K562 (cell line): ENCODE results near the gene EMX2. TPM values are rescaled to one million over a fixed set of nuclear protein-coding genes. Genes with fewer than 3 reads are reported as not detected.

Experiments used
- ARID2 ChIP-seq: fragments of 450-650 bp; IDR thresholded peaks from 2 replicates; pipeline ENCODE4 v1.6.1; 2017; ENCODE audit warnings: antibody characterized with exemption, mild to moderate bottlenecking
- KLF16 ChIP-seq: IDR thresholded peaks from 2 replicates; pipeline ENCODE4 v1.6.1; 2016; ENCODE audit warnings: antibody characterized with exemption
- POLR2B ChIP-seq: fragments of 450-650 bp; IDR thresholded peaks from 2 replicates; pipeline ENCODE4 v1.6.1; 2018; ENCODE audit warnings: low read depth; ENCODE audit not compliant: partially characterized antibody
- SMAD4 ChIP-seq: fragments of 250-450 bp; sonication (Bioruptor Pico); conservative IDR thresholded peaks from 2 replicates; pipeline ENCODE4 v1.8.0; 2021; ENCODE audit warnings: inconsistent platforms, mild to moderate bottlenecking, moderate library complexity
- TAF9B ChIP-seq: fragments of 450-650 bp; IDR thresholded peaks from 2 replicates; pipeline ENCODE4 v1.6.1; 2018; ENCODE audit warnings: mild to moderate bottlenecking; ENCODE audit not compliant: partially characterized antibody
- ZFP30 ChIP-seq: fragments of 250-450 bp; sonication (Bioruptor Pico); IDR thresholded peaks from 2 replicates; pipeline ENCODE4 v1.8.0; 2022; ENCODE audit warnings: moderate library complexity, mild to moderate bottlenecking, inconsistent platforms, borderline replicate concordance
- ZKSCAN1 ChIP-seq: fragments of 150-350 bp; IDR thresholded peaks from 2 replicates; pipeline ENCODE4 v1.6.1; 2016; ENCODE audit warnings: low read depth, low read length
- ZNF778 ChIP-seq: fragments of 450-650 bp; formaldehyde crosslinking; IDR thresholded peaks from 2 replicates; pipeline ENCODE4 v1.4.0; 2020; ENCODE audit warnings: mild to moderate bottlenecking, moderate library complexity
- polyA plus RNA-seq, 8 experiments: library from polyadenylated mRNA; depleted of rRNA in 4 of 8; stranded (reverse) in 5 of 8; unstranded in 3 of 8; fragments of >200 nt; fragmentation: Nextera tagmentation in 2 of 8; fragmentation: Illumina TruSeq in 1 of 8; extraction: Ambion mirVana in 2 of 8; extraction: Trizol in 1 of 8; gene quantifications; 2 replicates each; pipeline versions ENCODE4 v1.2.1 to v1.2.3, GENCODE V29; 2011 to 2014; ENCODE audit warnings: inconsistent platforms in 1 of 8, missing spikeins in 1 of 8
- total RNA-seq, 7 experiments: library from RNA; depleted of rRNA in 6 of 7; stranded (reverse); fragments of >200 nt in 6 of 7; fragmentation: Illumina TruSeq in 2 of 7; extraction: Trizol in 2 of 7; gene quantifications; 2 replicates each; pipeline versions ENCODE4 v1.2.1 to v1.2.3, GENCODE V29; 2011 to 2021; ENCODE audit warnings: low replicate concordance in 1 of 7
- TF ChIP-seq, protein P1 (sequence below), 2 experiments: fragments of 250-450 bp in 1 of 2; fragments of 450-650 bp in 1 of 2; sonication (Bioruptor Pico) in 1 of 2; IDR thresholded peaks; 2 replicates each; pipeline versions ENCODE4 v1.6.1 to v1.8.0; 2016 to 2021; ENCODE audit warnings: mild to moderate bottlenecking in 2 of 2, moderate library complexity in 2 of 2, missing compliant biosample characterization in 1 of 2, missing genetic modification characterization in 1 of 2
- TF ChIP-seq, protein P2 (sequence below): fragments of 450-650 bp; IDR thresholded peaks from 2 replicates; pipeline ENCODE4 v1.6.1; 2016; ENCODE audit warnings: antibody characterized with exemption
- TF ChIP-seq, protein P3 (sequence below): sonication (generic); formaldehyde crosslinking; IDR thresholded peaks from 2 replicates; pipeline ENCODE4 v1.8.0; 2023; ENCODE audit warnings: mild to moderate bottlenecking, missing genetic modification reagents
- TF ChIP-seq, protein P4 (sequence below): fragments of 150-350 bp; conservative IDR thresholded peaks from 2 replicates; pipeline ENCODE4 v1.6.1; 2014; ENCODE audit warnings: low read length

EMX2 gene
- total and polyA plus RNA-seq, 9 of the 15 experiments (the other 6 are each of a cell fraction or from before 2014, with no cell fraction given), result not detected

DNA sequence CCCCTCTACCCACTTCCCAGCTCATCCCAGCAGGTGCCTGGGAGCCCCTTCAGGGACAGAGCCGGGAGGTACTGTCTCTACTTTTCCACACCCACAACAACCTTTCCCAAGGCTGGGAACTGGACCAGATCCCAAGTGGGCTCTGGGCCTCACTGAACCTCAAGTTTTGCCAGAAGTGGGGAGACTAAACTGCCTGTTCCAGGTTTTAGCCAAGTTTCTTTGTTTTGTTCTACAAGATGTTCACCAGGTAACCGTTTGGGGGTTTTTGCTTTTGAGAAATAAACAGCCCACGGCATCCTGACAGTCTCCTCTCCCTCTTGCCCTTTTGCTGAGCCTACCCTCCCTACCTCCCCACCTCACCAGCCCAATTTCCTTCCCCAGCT lies 10.6 kb upstream of the EMX2 start (continued):
- TF ChIP-seq ZKSCAN1 (no peak), KLF16 (no peak), ARID2 (no peak), ZNF778 (no peak), TAF9B (no peak), ZFP30 (CRISPR knock-in tag) (no peak), SMAD4 (CRISPR knock-in tag) (no peak), POLR2B (no peak)
- TF ChIP-seq, protein P1, sequence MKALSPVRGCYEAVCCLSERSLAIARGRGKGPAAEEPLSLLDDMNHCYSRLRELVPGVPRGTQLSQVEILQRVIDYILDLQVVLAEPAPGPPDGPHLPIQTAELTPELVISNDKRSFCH (CRISPR knock-in tag; IDR thresholded peaks at IDR 0.05), result no peak
- TF ChIP-seq, protein P1 (tag; IDR thresholded peaks at IDR 0.05), result no peak
- TF ChIP-seq, protein P2, sequence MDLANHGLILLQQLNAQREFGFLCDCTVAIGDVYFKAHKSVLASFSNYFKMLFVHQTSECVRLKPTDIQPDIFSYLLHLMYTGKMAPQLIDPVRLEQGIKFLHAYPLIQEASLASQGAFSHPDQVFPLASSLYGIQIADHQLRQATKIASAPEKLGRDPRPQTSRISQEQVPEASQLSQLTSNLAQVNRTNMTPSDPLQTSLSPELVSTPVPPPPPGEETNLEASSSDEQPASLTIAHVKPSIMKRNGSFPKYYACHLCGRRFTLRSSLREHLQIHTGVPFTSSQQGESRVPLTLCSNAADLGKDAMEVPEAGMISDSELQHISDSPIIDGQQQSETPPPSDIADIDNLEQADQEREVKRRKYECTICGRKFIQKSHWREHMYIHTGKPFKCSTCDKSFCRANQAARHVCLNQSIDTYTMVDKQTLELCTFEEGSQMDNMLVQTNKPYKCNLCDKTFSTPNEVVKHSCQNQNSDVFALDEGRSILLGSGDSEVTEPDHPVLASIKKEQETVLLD, result no peak
- TF ChIP-seq, protein P3, sequence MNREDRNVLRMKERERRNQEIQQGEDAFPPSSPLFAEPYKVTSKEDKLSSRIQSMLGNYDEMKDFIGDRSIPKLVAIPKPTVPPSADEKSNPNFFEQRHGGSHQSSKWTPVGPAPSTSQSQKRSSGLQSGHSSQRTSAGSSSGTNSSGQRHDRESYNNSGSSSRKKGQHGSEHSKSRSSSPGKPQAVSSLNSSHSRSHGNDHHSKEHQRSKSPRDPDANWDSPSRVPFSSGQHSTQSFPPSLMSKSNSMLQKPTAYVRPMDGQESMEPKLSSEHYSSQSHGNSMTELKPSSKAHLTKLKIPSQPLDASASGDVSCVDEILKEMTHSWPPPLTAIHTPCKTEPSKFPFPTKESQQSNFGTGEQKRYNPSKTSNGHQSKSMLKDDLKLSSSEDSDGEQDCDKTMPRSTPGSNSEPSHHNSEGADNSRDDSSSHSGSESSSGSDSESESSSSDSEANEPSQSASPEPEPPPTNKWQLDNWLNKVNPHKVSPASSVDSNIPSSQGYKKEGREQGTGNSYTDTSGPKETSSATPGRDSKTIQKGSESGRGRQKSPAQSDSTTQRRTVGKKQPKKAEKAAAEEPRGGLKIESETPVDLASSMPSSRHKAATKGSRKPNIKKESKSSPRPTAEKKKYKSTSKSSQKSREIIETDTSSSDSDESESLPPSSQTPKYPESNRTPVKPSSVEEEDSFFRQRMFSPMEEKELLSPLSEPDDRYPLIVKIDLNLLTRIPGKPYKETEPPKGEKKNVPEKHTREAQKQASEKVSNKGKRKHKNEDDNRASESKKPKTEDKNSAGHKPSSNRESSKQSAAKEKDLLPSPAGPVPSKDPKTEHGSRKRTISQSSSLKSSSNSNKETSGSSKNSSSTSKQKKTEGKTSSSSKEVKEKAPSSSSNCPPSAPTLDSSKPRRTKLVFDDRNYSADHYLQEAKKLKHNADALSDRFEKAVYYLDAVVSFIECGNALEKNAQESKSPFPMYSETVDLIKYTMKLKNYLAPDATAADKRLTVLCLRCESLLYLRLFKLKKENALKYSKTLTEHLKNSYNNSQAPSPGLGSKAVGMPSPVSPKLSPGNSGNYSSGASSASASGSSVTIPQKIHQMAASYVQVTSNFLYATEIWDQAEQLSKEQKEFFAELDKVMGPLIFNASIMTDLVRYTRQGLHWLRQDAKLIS (CRISPR knock-in tag), result no peak
- TF ChIP-seq, protein P4, sequence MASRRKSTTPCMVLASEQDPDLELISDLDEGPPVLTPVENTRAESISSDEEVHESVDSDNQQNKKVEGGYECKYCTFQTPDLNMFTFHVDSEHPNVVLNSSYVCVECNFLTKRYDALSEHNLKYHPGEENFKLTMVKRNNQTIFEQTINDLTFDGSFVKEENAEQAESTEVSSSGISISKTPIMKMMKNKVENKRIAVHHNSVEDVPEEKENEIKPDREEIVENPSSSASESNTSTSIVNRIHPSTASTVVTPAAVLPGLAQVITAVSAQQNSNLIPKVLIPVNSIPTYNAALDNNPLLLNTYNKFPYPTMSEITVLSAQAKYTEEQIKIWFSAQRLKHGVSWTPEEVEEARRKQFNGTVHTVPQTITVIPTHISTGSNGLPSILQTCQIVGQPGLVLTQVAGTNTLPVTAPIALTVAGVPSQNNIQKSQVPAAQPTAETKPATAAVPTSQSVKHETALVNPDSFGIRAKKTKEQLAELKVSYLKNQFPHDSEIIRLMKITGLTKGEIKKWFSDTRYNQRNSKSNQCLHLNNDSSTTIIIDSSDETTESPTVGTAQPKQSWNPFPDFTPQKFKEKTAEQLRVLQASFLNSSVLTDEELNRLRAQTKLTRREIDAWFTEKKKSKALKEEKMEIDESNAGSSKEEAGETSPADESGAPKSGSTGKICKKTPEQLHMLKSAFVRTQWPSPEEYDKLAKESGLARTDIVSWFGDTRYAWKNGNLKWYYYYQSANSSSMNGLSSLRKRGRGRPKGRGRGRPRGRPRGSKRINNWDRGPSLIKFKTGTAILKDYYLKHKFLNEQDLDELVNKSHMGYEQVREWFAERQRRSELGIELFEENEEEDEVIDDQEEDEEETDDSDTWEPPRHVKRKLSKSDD, result no peak
- TF ChIP-seq, all 486 proteins: peak for 0
